ENCODE data around the gene SP7. TPM values are rescaled to one million over a fixed set of nuclear protein-coding genes. Genes with fewer than 3 reads are reported as not detected.
A peak's percentile ranks its signal among the peaks of the same experiment; 100 is the strongest.

SP7 gene
- total RNA-seq, 2 donors from 2014 or later: not detected

DNA sequence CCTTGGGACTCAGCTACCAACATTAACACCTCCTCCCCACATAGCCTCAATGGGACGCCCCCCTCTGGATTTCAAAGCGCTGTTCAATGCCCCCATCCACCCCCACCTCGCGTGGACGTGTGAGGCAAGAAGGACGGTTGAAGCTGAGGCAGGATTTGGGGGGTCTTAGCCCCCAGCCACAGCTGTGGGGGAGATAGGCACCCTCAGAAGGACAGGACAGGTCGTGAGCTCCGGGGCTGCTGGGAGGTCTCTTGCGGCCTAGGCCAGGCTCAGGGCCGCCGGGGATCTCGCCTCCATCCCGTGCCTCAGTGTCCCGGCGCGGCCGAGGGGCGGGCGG is 8.3 kb upstream of the SP7 start:
- no peak overlapping the region for H3K27ac ChIP-seq
- no peak overlapping the region for H3K9ac ChIP-seq (ENCODE audit: low read depth in 2 of 2, low read length in 2 of 2)
- H3K4me3 ChIP-seq: peak overlapping the region; percentile 63
- no peaks in the 10 kb centered on the region for H3K4me1 ChIP-seq
- no peak for DNase-seq
- no peaks in the 10 kb centered on the region for H3K27me3 ChIP-seq
- intact Hi-C loops (cut with DNase I): no loop called here
- H3K9me3 ChIP-seq: no peaks in the 10 kb centered on the region
- H3K36me3 ChIP-seq: no peaks in the 10 kb centered on the region
- TF ChIP-seq, protein P1, sequence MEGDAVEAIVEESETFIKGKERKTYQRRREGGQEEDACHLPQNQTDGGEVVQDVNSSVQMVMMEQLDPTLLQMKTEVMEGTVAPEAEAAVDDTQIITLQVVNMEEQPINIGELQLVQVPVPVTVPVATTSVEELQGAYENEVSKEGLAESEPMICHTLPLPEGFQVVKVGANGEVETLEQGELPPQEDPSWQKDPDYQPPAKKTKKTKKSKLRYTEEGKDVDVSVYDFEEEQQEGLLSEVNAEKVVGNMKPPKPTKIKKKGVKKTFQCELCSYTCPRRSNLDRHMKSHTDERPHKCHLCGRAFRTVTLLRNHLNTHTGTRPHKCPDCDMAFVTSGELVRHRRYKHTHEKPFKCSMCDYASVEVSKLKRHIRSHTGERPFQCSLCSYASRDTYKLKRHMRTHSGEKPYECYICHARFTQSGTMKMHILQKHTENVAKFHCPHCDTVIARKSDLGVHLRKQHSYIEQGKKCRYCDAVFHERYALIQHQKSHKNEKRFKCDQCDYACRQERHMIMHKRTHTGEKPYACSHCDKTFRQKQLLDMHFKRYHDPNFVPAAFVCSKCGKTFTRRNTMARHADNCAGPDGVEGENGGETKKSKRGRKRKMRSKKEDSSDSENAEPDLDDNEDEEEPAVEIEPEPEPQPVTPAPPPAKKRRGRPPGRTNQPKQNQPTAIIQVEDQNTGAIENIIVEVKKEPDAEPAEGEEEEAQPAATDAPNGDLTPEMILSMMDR (IDR thresholded peaks at IDR 0.05): no peak

DNA sequence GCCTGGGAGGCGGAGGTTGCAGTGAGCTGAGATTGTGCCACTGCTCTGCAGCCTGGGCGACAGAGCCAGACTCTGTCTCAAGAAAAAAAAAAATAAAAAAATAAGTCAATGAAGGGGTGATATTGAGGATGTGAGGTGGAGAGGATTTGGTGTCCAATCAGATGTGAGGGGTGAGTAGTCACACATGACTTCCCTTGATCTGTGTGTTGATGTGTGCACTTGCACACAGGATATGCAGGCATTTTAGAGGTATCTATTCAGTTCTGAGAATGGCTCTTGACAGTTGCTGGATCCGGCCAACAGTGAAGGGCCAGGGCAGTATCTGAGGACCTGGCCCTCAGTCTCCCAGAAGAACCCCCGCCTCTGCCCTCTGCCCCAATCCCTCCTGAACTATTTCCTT is 7.8 kb upstream of the SP7 start:
- intact Hi-C loops (cut with DNase I): no loop called here
- H3K4me3 ChIP-seq: no peak overlapping the region
- H3K27me3 ChIP-seq: no peaks in the 10 kb centered on the region
- no peak overlapping the region for H3K27ac ChIP-seq
- TF ChIP-seq, protein P1 (IDR thresholded peaks at IDR 0.05): no peak
- no peak overlapping the region for H3K9ac ChIP-seq (ENCODE audit: low read depth in 2 of 2, low read length in 2 of 2)
- DNase-seq: no peak
- no peaks in the 10 kb centered on the region for H3K9me3 ChIP-seq
- no peaks in the 10 kb centered on the region for H3K36me3 ChIP-seq
- no peaks in the 10 kb centered on the region for H3K4me1 ChIP-seq

DNA sequence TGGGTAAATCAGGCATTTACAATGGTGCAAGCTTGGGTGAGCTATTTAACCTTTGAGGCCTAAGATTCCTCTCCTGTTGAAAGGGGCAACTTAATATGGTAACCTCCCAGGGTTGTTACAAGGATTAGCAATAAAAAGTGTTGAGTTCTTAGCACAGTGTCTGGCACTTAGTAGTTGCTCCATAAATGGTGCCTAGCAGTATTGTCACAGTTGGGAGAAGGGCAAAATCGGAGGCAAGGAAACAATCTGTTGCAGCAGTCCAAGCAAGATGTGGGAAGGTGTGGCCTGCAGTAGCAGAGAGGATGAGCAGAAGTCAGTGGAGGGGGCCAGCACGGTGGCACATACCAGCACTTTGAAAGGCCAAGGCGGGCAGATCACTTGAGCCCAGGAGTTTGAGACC is 7.3 kb upstream of the SP7 start:
- Histone ChIP-seq H3K27ac (no peak overlapping the region), H3K27me3 (no peaks in the 10 kb centered on the region), H3K9me3 (no peaks in the 10 kb centered on the region), H3K4me3 (no peak overlapping the region), H3K4me1 (no peaks in the 10 kb centered on the region), H3K36me3 (no peaks in the 10 kb centered on the region), H3K9ac (ENCODE audit: low read depth in 2 of 2, low read length in 2 of 2) (no peak overlapping the region)
- no peak for DNase-seq
- TF ChIP-seq, protein P1 (IDR thresholded peaks at IDR 0.05): no peak
- intact Hi-C loops (cut with DNase I): no loop called here

DNA sequence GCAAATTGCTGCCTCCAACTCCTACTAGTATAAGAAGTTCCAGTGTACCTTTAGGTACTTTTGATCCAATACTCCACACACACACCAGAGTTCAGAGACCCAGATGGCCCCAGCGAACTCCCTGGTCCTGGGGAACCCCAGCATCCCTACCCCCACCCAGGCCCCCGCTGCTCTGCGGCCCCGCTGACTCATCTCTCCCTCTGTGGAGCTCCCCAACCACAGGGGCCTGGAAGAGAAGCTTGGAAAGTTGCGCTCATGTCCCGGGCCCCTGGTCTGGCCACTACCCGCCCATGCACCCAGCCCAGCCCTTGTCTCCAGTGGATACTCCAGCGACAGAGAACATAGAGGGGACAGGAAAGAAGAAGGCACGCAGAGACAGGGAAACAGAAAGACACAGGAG is 4.2 kb upstream of the SP7 start:
- intact Hi-C loops (cut with DNase I): no loop called here
- no peaks in the 10 kb centered on the region for H3K9me3 ChIP-seq
- H3K27me3 ChIP-seq: peaks cover 4% of the 10 kb centered on the region
- no peaks in the 10 kb centered on the region for H3K36me3 ChIP-seq
- H3K27ac ChIP-seq: no peak overlapping the region
- no peak for DNase-seq
- TF ChIP-seq, protein P1 (IDR thresholded peaks at IDR 0.05): no peak
- no peaks in the 10 kb centered on the region for H3K4me1 ChIP-seq
- H3K9ac ChIP-seq (ENCODE audit: low read depth in 2 of 2, low read length in 2 of 2): no peak overlapping the region
- no peak overlapping the region for H3K4me3 ChIP-seq

- Histone ChIP-seq H3K36me3 (no peaks in the 10 kb centered on the region), H3K9me3 (no peaks in the 10 kb centered on the region), H3K9ac (ENCODE audit: low read depth in 2 of 2, low read length in 2 of 2) (no peak overlapping the region), H3K27ac (no peak overlapping the region), H3K4me1 (no peaks in the 10 kb centered on the region), H3K4me3 (no peak overlapping the region), H3K27me3 (peaks cover 4% of the 10 kb centered on the region)
- no peak for DNase-seq
- intact Hi-C loops (cut with DNase I): loop anchor here (10.0 kb wide), 1 partner anchor 166 kb away; the partner anchor contains the start of genes NPFF and TARBP2
- TF ChIP-seq, protein P1 (IDR thresholded peaks at IDR 0.05): no peak
Measured at GRCh38 chr12:53338916-53339315, 2.8 kb upstream of the SP7 start.

DNA sequence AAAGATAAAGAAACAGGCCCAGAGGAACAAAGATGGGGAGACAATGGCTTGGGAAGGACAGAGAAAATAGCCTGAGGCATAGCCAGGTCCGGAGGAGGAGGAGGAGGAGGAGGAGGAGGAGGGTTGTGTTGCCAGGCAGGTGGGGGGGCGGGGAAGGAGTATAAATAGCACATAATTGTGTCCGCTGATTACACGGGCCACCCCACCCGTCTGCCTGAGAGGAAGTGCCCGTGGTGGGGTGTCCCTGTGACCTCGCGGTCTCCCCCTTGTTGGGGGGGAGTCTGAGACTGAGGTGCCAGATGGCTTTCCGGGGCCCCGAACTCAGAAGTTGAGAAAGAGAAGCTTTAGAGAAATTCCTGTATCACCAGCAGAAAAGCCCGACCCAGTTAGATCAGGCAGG is 1.9 kb upstream of the SP7 start:
- intact Hi-C loops (cut with DNase I): loop anchor here (10.0 kb wide), 1 partner anchor 167 kb away; the partner anchor contains the start of genes NPFF and TARBP2
- H3K4me3 ChIP-seq: no peak overlapping the region
- H3K9ac ChIP-seq (ENCODE audit: low read depth in 2 of 2, low read length in 2 of 2): no peak overlapping the region
- no peaks in the 10 kb centered on the region for H3K4me1 ChIP-seq
- TF ChIP-seq, protein P1 (IDR thresholded peaks at IDR 0.05): no peak
- no peak overlapping the region for H3K27ac ChIP-seq
- no peaks in the 10 kb centered on the region for H3K36me3 ChIP-seq
- peaks cover 4% of the 10 kb centered on the region for H3K27me3 ChIP-seq
- H3K9me3 ChIP-seq: no peaks in the 10 kb centered on the region
- no peak for DNase-seq

Data from colonic mucosa (tissue), 4 donors.